ENCODE results near the gene EP400. TPM values are rescaled to one million over a fixed set of nuclear protein-coding genes. Genes with fewer than 3 reads are reported as not detected.
A peak's percentile ranks its signal among the peaks of the same experiment; 100 is the strongest.

EP400 gene
- total and polyA plus RNA-seq, 2 of the 13 experiments (the other 11 are each of a cell fraction or from before 2014, with no cell fraction given) = 4.9 to 5.0 TPM

DNA sequence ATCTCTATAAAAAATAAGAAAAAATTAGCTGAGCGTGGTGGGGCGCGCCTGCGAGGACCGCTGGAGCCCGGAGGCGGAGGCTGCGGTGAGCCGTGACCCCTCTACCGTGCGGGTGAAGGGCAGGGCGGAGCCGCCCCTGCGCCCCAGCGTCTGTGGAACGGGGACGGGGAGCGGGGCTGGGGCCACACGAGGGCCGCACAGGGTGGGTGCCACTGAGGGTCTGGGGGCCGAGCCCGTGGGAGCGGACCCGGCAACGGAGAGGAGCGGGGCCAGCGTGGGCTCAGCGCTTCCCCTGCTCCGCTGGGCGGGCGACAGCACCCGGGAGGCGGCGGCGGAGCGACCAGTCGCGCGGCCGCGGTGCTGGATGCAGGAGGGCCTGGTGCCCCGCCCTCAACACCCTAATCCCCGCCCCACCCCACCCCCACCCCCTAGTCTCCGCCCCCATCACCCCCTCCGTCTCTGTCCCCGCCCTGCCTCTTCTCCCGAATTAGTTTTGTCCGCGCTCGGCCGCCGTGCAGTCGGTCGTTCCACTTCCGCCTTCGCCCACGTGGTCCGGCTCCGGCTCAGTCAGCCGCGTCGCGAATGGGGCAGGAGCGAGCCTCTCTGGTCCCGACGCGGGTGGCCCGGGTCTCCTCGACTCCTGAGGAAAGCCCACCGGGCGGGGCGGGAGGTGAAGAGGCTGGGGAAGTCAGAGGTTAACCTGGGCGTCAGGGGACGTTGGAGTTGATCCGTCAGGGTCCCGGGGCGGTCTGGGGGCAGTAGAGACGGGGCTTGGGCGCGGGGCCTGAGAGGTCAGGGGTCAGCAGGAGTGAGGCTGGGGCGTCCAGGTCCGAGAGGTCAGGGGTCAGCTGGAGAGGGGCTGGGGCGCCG lies 20.8 kb upstream of the EP400 start, which contains the start of gene PUS1 (continued):
- peak; percentile 77 for TF ChIP-seq YEATS2 (CRISPR knock-in tag; IDR thresholded peaks at IDR 0.05; ENCODE audit: borderline replicate concordance)
- TF ChIP-seq, protein P1, sequence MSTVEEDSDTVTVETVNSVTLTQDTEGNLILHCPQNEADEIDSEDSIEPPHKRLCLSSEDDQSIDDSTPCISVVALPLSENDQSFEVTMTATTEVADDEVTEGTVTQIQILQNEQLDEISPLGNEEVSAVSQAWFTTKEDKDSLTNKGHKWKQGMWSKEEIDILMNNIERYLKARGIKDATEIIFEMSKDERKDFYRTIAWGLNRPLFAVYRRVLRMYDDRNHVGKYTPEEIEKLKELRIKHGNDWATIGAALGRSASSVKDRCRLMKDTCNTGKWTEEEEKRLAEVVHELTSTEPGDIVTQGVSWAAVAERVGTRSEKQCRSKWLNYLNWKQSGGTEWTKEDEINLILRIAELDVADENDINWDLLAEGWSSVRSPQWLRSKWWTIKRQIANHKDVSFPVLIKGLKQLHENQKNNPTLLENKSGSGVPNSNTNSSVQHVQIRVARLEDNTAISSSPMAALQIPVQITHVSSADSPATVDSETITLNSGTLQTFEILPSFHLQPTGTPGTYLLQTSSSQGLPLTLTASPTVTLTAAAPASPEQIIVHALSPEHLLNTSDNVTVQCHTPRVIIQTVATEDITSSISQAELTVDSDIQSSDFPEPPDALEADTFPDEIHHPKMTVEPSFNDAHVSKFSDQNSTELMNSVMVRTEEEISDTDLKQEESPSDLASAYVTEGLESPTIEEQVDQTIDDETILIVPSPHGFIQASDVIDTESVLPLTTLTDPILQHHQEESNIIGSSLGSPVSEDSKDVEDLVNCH (CRISPR knock-in tag; IDR thresholded peaks at IDR 0.05) = no peak
- no peak for TF ChIP-seq ZNF44 (CRISPR knock-in tag; IDR thresholded peaks at IDR 0.05)
- TF ChIP-seq ZNF510 (CRISPR knock-in tag; IDR thresholded peaks at IDR 0.05; ENCODE audit: low read depth) = no peak; the same call in none of the 2 replicates
- TF ChIP-seq, protein P2, sequence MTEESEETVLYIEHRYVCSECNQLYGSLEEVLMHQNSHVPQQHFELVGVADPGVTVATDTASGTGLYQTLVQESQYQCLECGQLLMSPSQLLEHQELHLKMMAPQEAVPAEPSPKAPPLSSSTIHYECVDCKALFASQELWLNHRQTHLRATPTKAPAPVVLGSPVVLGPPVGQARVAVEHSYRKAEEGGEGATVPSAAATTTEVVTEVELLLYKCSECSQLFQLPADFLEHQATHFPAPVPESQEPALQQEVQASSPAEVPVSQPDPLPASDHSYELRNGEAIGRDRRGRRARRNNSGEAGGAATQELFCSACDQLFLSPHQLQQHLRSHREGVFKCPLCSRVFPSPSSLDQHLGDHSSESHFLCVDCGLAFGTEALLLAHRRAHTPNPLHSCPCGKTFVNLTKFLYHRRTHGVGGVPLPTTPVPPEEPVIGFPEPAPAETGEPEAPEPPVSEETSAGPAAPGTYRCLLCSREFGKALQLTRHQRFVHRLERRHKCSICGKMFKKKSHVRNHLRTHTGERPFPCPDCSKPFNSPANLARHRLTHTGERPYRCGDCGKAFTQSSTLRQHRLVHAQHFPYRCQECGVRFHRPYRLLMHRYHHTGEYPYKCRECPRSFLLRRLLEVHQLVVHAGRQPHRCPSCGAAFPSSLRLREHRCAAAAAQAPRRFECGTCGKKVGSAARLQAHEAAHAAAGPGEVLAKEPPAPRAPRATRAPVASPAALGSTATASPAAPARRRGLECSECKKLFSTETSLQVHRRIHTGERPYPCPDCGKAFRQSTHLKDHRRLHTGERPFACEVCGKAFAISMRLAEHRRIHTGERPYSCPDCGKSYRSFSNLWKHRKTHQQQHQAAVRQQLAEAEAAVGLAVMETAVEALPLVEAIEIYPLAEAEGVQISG (CRISPR knock-in tag; IDR thresholded peaks at IDR 0.05) = peak; percentile 88
- no peak for TF ChIP-seq ZNF569 (CRISPR knock-in tag; IDR thresholded peaks at IDR 0.05; ENCODE audit: borderline replicate concordance)
- no peak for TF ChIP-seq ZNF253 (CRISPR knock-in tag; IDR thresholded peaks at IDR 0.05; ENCODE audit: borderline replicate concordance)
- TF ChIP-seq, protein P3, sequence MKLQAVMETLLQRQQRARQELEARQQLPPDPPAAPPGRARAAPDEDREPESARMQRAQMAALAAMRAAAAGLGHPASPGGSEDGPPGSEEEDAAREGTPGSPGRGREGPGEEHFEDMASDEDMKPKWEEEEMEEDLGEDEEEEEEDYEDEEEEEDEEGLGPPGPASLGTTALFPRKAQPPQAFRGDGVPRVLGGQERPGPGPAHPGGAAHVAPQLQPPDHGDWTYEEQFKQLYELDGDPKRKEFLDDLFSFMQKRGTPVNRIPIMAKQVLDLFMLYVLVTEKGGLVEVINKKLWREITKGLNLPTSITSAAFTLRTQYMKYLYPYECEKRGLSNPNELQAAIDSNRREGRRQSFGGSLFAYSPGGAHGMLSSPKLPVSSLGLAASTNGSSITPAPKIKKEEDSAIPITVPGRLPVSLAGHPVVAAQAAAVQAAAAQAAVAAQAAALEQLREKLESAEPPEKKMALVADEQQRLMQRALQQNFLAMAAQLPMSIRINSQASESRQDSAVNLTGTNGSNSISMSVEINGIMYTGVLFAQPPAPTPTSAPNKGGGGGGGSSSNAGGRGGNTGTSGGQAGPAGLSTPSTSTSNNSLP (IDR thresholded peaks at IDR 0.05; ENCODE audit: low read depth, low read length) = no peak
- TF ChIP-seq ZNF326 (CRISPR knock-in tag; IDR thresholded peaks at IDR 0.05; ENCODE audit: borderline replicate concordance) = no peak
- TF ChIP-seq, protein P4, sequence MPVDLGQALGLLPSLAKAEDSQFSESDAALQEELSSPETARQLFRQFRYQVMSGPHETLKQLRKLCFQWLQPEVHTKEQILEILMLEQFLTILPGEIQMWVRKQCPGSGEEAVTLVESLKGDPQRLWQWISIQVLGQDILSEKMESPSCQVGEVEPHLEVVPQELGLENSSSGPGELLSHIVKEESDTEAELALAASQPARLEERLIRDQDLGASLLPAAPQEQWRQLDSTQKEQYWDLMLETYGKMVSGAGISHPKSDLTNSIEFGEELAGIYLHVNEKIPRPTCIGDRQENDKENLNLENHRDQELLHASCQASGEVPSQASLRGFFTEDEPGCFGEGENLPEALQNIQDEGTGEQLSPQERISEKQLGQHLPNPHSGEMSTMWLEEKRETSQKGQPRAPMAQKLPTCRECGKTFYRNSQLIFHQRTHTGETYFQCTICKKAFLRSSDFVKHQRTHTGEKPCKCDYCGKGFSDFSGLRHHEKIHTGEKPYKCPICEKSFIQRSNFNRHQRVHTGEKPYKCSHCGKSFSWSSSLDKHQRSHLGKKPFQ (CRISPR knock-in tag; IDR thresholded peaks at IDR 0.05; ENCODE audit: insufficient replicate concordance) = no peak
- TF ChIP-seq, protein P5, sequence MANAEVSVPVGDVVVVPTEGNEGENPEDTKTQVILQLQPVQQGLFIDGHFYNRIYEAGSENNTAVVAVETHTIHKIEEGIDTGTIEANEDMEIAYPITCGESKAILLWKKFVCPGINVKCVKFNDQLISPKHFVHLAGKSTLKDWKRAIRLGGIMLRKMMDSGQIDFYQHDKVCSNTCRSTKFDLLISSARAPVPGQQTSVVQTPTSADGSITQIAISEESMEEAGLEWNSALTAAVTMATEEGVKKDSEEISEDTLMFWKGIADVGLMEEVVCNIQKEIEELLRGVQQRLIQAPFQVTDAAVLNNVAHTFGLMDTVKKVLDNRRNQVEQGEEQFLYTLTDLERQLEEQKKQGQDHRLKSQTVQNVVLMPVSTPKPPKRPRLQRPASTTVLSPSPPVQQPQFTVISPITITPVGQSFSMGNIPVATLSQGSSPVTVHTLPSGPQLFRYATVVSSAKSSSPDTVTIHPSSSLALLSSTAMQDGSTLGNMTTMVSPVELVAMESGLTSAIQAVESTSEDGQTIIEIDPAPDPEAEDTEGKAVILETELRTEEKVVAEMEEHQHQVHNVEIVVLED (CRISPR knock-in tag; IDR thresholded peaks at IDR 0.05; ENCODE audit: borderline replicate concordance) = peak; percentile 56; the same call in 1 of the 2 replicates
- TF ChIP-seq, protein P6, sequence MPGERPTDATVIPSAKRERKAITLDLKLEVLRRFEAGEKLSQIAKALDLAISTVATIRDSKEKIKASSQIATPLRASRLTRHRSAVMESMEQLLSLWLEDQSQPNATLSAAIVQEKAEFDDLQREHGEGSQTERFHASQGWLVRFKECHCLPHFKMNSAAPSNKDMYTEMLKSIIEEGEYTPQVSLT (CRISPR knock-in tag; IDR thresholded peaks at IDR 0.05; ENCODE audit: borderline replicate concordance, low read depth) = no peak
- TF ChIP-seq, protein P7, sequence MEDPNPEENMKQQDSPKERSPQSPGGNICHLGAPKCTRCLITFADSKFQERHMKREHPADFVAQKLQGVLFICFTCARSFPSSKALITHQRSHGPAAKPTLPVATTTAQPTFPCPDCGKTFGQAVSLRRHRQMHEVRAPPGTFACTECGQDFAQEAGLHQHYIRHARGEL (CRISPR knock-in tag; IDR thresholded peaks at IDR 0.05) = 0 out of 2 replicates have a peak, but pooled peaks have one; percentile 53
- TF ChIP-seq, protein P8, sequence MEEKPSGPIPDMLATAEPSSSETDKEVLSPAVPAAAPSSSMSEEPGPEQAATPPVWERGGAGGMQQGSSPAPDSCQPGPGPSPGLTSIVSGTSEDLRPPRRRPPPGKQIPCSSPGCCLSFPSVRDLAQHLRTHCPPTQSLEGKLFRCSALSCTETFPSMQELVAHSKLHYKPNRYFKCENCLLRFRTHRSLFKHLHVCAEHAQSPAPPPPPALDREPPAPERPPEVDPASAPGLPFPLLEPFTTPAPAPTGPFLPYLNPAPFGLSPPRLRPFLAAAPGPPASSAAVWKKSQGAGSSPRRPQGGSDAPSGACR (CRISPR knock-in tag; IDR thresholded peaks at IDR 0.05) = peak; percentile 85
